Tibial nerve (tissue), 3 donors: ENCODE results near the gene CAPRIN1.

Experiments used
- CTCF ChIP-seq, 5 experiments: fragments of 200-600 bp in 3 of 5; fragments of 450-650 bp in 2 of 5; sonication (generic) in 3 of 5; IDR thresholded peaks; one replicate each; pipeline ENCODE4 v1.5.1; 2016 to 2019; ENCODE audit warnings: antibody characterized with exemption in 5 of 5, mild to moderate bottlenecking in 3 of 5, moderate library complexity in 2 of 5
- POLR2A ChIP-seq, 2 donors: fragments of 450-650 bp; IDR thresholded peaks; one replicate each; pipeline ENCODE4 v1.6.1; 2017; ENCODE audit warnings: antibody characterized with exemption in 2 of 2, mild to moderate bottlenecking in 2 of 2, moderate library complexity in 2 of 2

DNA sequence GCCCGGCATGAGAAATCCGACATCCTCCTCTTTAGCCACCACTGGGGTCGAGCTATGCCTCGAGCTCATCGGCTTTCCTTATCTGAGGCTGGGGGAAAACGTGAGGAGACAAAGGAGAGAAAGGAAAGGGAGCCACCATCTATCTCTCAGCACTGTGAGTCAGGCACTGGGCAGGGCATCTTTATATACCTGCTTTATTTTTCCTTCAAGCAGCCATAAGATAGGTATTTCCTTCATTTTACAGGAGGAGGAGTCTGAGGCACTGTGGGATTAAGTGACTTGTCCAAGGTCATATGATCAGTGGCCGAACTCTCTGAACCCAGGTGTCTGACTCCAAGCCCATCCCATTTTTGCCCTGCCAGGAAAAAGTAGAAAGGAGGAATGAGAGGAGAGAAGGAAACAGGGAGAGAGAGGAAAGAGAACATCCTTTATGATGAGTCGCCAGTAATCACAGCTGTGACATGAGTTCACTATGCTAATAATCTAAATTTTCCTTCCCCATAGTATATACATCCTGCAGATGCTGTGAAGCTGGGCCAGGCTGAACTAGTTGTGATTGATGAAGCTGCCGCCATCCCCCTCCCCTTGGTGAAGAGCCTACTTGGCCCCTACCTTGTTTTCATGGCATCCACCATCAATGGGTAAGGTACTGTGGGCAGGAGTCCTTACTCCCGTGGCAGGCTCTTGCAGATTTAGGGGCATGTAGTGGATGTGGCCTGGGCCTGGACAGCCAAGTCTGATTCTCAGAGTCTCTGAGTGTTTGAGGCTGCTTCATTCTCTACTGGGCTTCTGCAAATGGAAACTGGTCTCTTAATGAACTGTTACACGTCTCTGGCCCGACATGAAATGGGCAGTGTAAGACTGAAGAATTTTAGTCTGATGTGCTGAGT lies 75.7 kb downstream of the CAPRIN1 start:
- TF ChIP-seq CTCF (IDR thresholded peaks at IDR 0.05): no peak
- TF ChIP-seq POLR2A (IDR thresholded peaks at IDR 0.05): no peak
